Stimulated activated CD4-positive, alpha-beta T cell treated with anti-CD3 and anti-CD28 coated beads, Interleukin-1b, Interleukin-23, amount 100 ng/mL, for 4 hours (primary cell): ENCODE results near the gene FAM13C.
"Not testable (repeated sequence)": the region's sequence is repeated elsewhere in the genome, so short reads cannot be mapped to it uniquely, and the experiment has no call there.

Source experiments
- DNase-seq, 2 donors: peaks; one replicate each; pipeline ENCODE4 v3.0.0-alpha.2; 2020; ENCODE audit warnings: low read depth in 2 of 2

FAM13C gene

DNA sequence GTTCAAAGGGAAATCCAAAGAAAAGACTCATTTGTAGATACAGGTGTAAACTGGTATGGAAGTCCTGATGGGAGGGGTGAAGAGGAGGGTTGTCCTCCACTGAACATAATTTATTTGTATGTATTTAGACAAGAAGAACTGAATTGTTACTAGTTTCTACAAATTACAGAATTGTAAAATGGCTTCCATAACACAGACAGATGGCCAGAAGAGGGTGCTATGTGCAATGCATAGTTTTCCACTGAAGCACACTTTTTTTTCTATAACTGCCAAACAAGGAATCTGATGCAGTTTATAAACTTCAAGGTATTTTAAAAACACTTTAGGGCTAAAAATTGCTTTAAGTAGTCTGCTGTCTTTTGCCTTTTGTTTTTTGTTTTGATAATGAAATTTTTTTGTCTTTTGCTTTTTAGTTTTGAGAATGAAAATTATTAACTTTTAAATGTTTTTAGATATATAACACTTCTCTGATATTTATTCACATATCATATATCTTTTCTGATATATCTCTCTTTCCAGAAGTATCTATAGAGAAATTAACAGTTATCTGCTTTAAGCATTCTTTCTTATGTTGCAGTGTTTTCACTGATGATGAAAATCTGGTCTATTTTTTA lies 127.4 kb downstream of the FAM13C start:
- DNase-seq = no peak

DNA sequence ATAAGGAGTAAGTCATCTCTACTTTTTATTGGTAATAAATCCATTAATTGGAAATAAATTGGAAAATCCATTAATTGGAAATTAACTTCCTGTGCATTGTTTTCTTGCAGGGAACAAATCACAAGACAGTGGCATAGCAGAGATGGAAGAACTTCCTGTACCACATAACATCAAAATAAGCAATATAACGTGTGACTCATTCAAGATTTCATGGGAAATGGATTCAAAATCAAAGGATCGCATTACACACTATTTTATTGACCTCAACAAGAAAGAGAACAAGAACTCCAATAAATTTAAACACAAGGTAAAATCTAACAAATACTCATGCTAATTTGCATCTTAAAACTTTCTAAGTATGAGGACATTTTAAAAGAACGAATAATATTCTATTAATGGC lies 128.2 kb downstream of the FAM13C start:
- DNase-seq = no peak

DNA sequence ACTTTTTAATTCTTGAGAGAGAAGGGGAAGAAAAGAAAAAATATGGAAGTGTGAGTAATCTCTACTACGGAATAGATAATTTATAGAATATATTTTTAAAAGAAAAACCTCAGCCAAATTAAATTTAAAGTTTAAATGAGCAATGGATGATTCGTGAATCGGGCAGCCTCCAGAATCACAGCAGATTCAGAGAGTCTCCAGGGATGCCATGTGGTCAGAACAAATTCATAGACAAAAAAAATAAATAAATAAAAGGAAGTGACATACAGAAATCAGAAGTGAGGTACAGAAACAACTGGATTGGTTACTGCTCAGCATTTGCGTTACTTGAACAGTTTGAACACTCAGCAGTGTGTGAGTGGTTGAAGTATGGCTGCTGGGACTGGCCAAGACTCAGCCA lies 132.9 kb downstream of the FAM13C start:
- DNase-seq = no peak

DNA sequence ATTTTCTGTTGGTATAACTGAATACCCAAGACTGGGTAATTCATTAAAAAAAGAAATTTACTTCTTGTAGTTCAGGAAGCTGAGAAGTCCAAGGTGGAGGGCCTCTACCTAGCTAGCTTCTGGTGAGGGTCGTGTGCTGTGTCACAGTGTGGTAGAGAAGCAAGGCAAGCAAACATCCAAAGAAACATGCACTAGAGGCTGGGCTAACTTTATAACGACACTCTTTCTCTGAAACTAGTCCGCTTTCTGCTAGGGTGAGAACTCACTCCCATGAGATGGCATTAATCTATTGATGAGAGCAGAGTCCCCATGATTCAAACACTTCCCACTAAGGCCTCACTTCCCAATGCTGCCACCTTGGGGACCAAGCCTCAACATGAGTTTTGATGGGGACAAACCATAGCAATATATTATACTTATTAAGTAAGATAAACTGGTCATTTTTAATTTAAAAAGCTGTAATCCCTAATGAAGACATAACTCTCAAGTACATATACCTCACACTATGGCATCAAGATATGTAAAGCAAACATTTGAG lies 135.1 kb downstream of the FAM13C start:
- no peak for DNase-seq

DNA sequence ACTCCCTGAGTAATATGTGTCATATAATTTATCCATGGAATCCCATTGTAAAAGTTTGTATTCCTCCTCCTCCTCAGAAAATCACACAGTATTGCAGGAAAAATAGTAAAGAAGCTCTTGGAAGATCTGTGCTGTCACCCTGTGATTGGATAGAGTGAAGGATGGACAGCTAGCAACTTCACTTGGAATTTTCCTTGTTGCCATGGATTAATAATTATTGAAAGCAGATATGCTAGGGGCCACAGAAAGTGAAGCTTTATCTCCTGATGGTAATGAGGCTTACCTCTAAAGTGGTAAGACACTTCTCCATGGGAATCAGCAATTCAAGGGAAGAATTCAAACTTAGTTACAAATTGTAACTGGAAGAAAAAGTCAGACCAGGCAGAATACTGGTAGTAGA lies 137.1 kb downstream of the FAM13C start:
- no peak for DNase-seq

DNA sequence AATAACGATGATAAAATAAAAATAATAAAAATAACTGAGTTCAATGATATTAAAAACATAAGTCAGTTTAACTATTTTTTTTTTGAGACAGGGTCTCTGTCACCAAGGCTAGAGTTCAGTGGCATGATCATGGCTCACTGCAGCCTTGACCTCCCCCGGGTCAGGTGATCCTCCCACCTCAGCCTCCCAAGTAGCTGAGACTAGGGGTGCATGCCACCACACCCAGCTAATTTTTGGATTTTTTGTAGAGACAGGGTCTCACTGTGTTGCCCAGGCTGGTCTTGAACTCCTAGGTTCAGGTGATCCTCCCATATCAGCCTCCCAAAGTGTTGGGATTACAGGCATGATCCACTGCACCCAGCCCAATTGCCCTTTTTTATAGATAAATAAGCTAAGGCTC lies 138.8 kb downstream of the FAM13C start:
- DNase-seq = not testable (repeated sequence)

DNA sequence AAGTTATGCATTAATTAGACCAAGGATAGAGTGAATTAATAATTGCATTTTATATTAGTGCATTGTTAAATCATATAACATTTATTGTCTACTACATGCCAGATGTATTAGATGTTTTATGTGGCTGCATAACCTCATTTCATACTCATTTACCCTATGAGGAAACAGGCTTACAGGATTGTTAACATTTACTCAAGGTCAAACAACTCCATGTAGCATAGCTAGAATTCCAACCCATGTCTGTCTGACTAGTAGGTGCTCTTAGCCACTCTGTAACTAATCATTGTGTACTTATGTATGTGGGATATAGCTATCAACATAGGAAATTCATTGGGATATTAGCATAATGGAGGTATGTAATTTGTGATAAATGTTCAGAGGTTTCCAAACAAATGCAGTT lies 139.6 kb downstream of the FAM13C start:
- DNase-seq = no peak

DNA sequence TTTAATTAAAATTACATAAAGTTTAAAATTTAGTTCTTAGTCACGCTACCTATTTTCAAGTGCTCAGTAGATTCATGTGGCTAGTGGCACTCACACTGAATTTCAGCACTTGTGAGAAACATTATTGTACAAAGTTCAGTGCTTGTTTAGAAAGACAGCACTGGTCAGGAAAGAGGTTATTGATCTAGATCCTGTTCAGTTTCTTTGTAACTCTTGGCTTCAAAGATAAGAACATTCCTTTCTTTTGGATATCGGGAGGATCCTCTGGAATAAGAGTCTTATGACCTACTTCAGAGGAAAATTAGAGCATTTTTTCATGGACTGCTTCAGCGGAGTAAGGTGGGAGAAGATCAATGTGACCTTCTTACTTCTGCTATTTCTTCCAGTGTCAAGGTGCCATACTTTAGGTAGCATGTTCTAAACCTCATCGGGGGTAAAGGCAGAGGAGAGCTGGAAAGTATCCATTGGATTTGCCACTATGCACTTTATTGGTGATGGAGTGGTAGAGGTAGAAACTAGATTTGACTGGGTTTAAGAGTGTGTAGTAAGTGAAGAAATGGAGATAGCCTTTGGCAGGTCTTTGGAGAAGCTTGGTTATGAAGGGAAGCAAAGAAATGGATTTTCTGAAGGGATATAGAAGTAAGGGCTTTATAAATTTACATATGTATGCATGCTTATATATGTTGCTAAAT lies 146.0 kb downstream of the FAM13C start:
- DNase-seq = no peak

DNA sequence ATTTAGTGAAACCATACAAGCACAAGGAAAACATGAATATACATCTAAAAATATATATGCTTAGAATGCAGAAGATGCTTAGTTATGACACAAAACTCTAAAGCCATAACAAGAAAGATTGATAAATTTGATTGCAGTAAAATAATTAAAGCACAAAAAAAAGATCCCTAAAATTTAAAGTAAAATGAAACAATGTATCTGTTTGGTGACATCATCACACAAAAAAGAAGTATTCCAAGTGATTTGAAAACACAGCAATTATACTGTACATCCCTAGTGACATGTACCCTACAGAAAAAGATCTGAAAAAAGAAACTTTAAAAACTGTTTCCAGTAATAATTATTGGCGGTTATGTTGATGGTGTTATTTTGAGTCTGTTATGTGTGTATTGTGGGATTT lies 148.2 kb downstream of the FAM13C start:
- DNase-seq = no peak

DNA sequence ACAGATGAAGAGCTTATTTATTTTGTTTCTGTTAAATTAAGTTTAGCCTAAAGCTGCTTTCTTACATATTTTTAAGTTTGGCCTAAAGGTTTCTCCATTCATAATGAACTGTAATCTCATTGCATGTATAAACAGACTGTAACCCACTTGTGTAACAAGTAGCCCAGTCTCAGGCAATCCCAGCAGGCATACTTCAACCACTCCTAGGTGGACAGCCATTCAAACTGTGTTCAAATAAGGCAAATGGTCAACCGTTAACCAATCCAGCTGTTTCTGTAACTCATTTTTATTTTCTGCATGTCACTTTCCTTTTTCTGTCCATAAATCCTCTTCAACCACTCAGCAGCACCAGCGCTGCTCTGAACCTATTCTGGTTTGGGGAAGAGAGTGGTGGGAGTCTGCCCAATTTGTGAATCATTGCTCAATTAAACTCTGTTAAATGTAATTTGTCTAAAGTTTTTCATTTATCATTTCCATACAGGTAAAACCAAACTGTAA lies 150.0 kb downstream of the FAM13C start:
- DNase-seq = no peak

DNA sequence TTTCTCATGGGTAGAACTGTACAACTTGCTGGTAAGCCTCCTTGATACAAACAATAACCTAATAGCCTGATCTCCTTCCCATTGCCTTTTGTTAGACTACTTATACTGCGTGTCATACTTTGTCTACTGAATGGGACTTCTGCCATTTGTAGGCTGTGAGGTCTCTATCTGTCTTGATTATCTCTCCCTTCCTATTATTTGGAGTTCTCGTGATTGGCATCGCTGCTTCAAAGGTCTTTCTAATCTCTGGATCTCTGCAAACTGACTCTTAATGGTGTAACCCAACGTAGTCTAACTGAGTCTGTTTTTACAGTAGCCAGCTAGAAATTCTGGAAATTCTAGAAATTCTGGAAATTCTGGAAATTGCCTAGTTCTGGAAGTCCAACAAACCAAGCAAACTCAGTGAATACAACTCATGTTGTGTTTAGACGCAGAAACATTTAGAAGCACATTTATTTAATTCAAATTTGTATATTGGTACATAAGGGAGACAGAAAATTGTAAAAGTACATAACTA lies 156.1 kb downstream of the FAM13C start:
- no peak for DNase-seq
